GM12874 (cell line): ENCODE data around the gene RFX2.

ENCODE experiments used
- TF ChIP-seq, protein P1 (sequence below): IDR thresholded peaks from 2 replicates; pipeline ENCODE4 v1.5.1; 2011; ENCODE audit warnings: low read depth, mild to moderate bottlenecking, control low read depth, low read length, moderate library complexity; ENCODE audit not compliant: insufficient read depth

Gene RFX2

GRCh38 chr19:5963855-5964254, 146.4 kb downstream of the RFX2 start:
- TF ChIP-seq, protein P1, sequence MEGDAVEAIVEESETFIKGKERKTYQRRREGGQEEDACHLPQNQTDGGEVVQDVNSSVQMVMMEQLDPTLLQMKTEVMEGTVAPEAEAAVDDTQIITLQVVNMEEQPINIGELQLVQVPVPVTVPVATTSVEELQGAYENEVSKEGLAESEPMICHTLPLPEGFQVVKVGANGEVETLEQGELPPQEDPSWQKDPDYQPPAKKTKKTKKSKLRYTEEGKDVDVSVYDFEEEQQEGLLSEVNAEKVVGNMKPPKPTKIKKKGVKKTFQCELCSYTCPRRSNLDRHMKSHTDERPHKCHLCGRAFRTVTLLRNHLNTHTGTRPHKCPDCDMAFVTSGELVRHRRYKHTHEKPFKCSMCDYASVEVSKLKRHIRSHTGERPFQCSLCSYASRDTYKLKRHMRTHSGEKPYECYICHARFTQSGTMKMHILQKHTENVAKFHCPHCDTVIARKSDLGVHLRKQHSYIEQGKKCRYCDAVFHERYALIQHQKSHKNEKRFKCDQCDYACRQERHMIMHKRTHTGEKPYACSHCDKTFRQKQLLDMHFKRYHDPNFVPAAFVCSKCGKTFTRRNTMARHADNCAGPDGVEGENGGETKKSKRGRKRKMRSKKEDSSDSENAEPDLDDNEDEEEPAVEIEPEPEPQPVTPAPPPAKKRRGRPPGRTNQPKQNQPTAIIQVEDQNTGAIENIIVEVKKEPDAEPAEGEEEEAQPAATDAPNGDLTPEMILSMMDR, result no peak

DNA sequence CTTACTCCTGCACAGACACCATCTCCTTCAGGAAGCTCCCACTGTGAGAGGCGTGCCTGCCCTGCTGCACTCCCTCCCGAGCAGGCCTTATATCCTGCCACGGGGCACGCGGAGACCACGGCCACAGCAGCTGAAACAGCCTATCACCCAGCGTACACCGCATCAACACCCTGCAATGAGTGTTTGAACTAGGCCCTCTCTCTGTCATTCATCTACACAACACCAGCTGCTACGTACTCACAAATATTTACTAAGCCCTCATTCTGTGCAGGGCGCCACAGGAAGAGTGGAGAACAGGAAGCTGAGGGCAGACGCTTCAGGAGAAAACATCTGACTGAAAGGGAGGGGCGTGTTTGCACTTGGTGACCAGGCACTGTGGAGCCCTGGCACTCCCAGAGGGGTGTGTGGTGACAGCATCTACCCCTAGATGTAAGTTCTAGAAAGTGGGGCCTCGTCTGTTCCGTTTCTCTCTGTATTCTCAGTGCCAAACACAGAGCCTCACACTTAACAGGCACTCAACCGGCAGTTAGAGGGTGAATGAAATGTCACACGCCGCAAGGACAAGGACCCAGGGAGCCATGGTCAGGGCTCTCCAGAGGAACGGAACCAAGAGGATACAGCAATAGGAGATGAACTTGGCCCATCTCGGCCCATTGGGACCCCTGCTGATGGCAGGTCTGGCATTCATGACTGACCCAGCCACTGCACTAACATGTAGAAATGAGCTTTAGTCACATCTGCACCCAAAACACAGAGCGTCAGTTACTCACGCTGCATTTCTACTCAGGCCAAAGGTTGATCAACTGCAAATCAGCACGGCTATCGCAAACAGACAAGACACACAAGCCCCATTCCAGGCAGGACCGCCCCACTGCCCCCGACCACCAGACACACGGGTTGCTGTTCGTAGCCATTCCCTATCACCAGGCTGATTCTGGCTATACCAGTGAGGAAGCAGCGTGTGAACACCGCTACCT, 148.0 kb downstream of the RFX2 start:
- TF ChIP-seq, protein P1, result no peak

- TF ChIP-seq, protein P1, result no peak
Observed at GRCh38 chr19:5960005-5961001, 150.0 kb downstream of the RFX2 start.

GRCh38 chr19:5959260-5960004, 150.9 kb downstream of the RFX2 start:
- TF ChIP-seq, protein P1, result no peak

GRCh38 chr19:5958851-5959122, 151.5 kb downstream of the RFX2 start:
- TF ChIP-seq, protein P1, result no peak

- TF ChIP-seq, protein P1, result no peak
Observed at GRCh38 chr19:5958074-5958850, 152.0 kb downstream of the RFX2 start.
